Choroid plexus epithelial cell (primary cell): Measurements from ENCODE around the gene NUDT16L1.
A peak's percentile ranks its signal among the peaks of the same experiment; 100 is the strongest.
"Not testable (repeated sequence)": the region's sequence is repeated elsewhere in the genome, so short reads cannot be mapped to it uniquely, and the experiment has no call there.

Source experiments
- DNase-seq: peaks from one replicate; pipeline ENCODE4 v3.0.0-alpha.2; 2010; ENCODE audit warnings: low read depth
- H3K4me3 ChIP-seq: 2 replicates; pipeline ENCODE4 v1.5.1; 2011; ENCODE audit warnings: low read depth, mild to moderate bottlenecking, control low read depth, low read length, moderate library complexity
- CTCF ChIP-seq: conservative IDR thresholded peaks from 2 replicates; pipeline ENCODE4 v1.5.1; 2011; ENCODE audit warnings: low read depth, mild to moderate bottlenecking, control low read depth, inconsistent platforms, low read length, moderate library complexity

Gene NUDT16L1

GRCh38 chr16:4693296-4693955 is at the start of gene NUDT16L1:
NUDT16L1 (plus strand) TSS chr16:4693562; CDS start chr16:4693727, 165 bp downstream.
- no peak for TF ChIP-seq CTCF
- peak; percentile 95 for DNase-seq
- H3K4me3 ChIP-seq = peak within 1 kb of the TSS; percentile 96

GRCh38 chr16:4646773-4647643 is 46.4 kb upstream of the NUDT16L1 start:
- no peak overlapping the region for H3K4me3 ChIP-seq
- no peak for DNase-seq
- no peak for TF ChIP-seq CTCF

GRCh38 chr16:4647644-4647980 is 45.8 kb upstream of the NUDT16L1 start:
- H3K4me3 ChIP-seq = no peak overlapping the region
- no peak for DNase-seq
- no peak for TF ChIP-seq CTCF

- DNase-seq = no peak
- H3K4me3 ChIP-seq = no peak overlapping the region
- TF ChIP-seq CTCF = no peak
These were observed 44.4 kb upstream of the NUDT16L1 start for GRCh38 chr16:4648917-4649316.

- no peak overlapping the region for H3K4me3 ChIP-seq
- no peak for TF ChIP-seq CTCF
- no peak for DNase-seq
These were observed 43.5 kb upstream of the NUDT16L1 start for GRCh38 chr16:4649744-4650442.

- not testable (repeated sequence) for H3K4me3 ChIP-seq
- TF ChIP-seq CTCF = peak; percentile 76
- DNase-seq = peak; percentile 48
These were observed 42.8 kb upstream of the NUDT16L1 start for GRCh38 chr16:4650443-4651074.
